Inflammatory macrophage (primary cell): ENCODE data around the gene SMARCA2.

Experiments used
- DNase-seq, 2 donors: peaks; one replicate each; pipeline ENCODE4 v3.0.0-alpha.2; 2020 to 2022

The SMARCA2 gene

GRCh38 chr9:2096376-2096970 lies 81.3 kb downstream of the SMARCA2 start:
- no peak for DNase-seq

DNA sequence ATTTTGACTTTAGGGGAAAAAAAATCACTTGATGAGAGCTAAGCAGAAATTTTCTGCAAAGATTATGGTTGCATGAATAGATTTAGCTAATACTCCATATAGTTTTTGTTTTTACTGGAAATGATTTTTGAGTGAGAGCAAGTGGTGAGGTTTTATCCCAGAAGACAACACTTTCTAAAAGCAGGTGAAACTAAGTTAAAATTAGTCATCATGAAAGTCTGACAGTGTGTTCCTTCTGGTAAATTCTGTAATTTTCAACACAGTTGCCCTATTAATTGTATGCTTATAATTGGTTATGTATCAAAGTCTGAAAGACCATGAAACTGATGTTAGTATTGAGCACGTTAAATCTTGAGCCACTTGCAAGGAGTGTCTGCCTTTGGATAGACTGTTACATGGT lies 91.5 kb downstream of the SMARCA2 start:
- no peak for DNase-seq

- no peak for DNase-seq
Measured at GRCh38 chr9:2107906-2108451, 92.8 kb downstream of the SMARCA2 start.

- no peak for DNase-seq
Measured at GRCh38 chr9:2109069-2109650, 94.0 kb downstream of the SMARCA2 start.

DNA sequence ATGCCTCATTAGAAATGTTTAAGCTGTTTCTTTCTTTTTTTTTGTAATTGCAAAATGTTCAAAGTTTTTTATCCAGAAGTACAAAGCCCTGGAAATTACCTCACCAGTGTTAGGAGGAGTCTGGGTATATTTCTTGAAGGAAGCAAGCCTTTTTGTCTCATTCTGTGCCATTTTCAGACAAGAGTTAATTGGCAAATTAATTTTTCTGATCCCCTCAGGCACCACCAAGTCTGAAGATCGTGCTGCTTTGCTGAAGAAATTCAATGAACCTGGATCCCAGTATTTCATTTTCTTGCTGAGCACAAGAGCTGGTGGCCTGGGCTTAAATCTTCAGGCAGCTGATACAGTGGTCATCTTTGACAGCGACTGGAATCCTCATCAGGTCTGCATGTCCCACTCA lies 94.9 kb downstream of the SMARCA2 start:
- DNase-seq, result no peak

GRCh38 chr9:2116073-2116472 lies 100.9 kb downstream of the SMARCA2 start:
- DNase-seq, result peak; percentile 9 to 10

- no peak for DNase-seq
Measured at GRCh38 chr9:2117527-2117926, 102.4 kb downstream of the SMARCA2 start.

DNA sequence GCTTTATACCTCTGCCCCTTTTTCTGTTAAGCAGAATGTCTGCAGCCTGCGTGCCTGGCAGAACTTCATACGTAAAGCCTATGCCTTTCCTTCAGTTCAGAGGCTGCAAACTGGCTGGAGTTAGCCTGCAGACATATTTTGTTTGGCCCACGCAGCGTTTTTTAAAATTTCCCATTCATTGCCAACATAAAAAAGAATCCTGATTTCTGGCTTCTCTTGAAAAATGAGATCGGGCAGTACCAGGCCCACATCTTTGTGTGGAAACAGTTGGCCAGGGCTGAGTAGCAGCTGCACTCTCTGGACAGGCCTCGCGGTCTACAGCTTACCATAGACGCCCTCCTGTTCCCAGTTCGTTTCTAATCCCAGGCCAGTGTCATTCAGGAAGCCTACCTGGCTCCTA lies 104.4 kb downstream of the SMARCA2 start:
- no peak for DNase-seq

GRCh38 chr9:2120926-2121689 lies 106.0 kb downstream of the SMARCA2 start:
- no peak for DNase-seq

DNA sequence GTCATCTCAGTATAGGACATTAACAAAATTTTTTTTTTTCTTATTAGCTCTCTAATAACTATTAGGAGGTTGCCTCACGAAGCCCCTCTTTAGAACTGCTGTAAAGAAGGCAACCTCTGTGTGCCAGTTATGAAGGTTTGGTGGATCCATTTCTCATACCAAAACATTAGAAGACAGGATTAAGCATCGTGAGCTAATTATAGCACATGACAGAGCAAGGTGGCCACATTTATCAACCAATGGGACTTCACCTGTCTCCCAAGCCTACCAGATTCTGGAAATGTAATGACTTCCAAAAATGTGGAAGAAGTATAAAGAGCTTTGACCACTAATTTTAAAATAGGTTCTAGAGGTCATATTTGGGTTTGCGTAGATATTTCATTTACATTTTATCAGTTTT lies 107.2 kb downstream of the SMARCA2 start:
- DNase-seq, result no peak

DNA sequence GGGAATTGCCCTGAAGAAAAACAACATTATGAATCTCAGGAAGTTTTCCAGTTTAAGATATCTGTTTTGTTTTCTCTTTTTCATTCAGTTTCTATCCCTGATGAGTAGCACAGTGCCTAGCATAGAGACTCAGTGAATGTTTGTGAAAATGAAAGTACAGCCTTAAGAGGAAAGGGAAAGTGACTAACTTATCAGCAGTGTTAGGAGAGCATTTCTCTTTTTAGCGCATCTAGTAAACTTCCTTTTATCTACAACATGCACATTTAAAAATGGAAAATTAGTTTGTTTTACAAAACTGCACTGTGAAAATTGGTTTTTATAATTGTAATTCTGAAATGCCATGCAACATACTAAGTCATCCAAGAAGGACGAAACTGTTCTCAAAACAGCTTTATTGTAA lies 110.8 kb downstream of the SMARCA2 start:
- peak; percentile 4 to 40 for DNase-seq

DNA sequence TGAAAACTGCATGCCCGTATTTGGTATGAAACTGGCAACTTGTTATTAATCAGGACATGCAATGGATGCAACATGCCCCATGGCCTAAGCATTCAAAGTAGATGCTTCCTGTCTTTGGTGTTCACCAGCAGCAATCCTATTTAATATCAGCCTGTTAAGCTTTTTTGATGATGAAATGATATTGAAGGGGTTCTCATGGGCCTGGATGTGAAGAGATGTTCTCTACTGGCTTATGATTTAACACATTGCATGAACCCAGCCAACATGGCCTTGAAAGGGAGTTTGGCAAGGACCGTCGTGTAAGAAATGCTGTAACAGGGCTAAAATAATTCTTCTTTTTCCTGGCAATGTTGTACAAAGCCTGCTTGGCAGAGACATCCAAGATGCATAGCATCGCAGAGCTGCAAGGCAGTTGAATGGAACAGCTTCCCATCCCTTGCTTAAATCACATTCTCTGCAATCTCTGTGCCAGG lies 111.2 kb downstream of the SMARCA2 start:
- DNase-seq, result no peak

DNA sequence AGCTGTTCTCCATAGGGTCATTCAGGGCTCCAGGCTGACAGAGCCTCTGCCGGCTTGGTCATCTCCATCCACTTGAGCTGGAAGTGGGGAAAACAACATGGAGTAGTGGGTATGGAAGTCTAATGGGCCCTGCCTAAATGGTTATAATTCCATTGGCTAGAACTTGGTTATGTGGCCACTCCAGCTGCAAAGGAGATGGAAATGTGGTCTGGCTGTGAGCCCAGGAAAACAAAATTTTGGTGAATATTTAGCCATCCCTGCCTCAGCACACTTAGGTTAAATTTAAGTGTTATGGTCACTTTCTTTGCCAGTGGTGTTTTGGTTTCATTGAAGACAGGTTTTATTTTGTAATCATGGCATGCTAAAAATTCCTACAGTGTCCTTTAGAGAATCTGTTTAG lies 112.3 kb downstream of the SMARCA2 start:
- DNase-seq, result no peak

DNA sequence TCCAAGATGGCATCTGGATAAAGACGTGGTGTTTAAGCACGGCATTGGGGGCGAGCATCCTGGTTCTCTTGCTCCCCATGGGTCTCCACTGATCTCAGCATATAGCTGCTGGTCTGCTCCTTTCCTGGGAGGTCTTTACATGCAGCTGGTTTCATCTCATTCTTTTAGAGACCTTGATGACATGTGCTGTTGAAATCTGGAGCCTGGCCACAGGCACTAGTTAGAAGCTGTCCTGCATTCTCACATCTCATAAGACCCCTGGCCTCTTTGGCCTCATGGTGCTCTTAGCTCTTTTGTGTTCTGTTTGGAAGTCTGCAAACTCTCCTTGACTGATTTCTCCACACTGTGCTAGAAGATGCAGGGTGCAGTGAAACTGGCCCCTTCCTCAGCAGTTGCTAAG lies 113.0 kb downstream of the SMARCA2 start:
- DNase-seq, result no peak

DNA sequence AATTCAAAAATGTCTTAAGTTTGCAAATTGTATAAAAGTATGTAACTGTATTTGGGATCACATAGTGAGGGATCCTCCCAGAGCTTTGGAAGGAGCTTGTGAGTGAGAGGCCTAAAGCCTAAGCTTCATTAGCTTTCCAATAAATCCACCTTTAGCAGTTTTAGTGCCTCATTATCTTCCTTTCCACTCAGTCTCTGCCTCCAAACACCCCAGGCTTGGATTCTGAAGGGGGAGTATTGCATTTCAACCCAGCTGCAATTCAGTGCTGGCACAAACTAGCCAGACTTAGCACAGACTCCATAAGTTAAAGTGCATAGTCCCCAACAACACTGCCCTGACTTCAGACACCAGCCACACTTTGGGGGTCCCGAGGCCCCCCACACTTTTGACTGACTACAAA lies 113.5 kb downstream of the SMARCA2 start:
- DNase-seq, result no peak

GRCh38 chr9:2130941-2131340 lies 115.8 kb downstream of the SMARCA2 start:
- no peak for DNase-seq

DNA sequence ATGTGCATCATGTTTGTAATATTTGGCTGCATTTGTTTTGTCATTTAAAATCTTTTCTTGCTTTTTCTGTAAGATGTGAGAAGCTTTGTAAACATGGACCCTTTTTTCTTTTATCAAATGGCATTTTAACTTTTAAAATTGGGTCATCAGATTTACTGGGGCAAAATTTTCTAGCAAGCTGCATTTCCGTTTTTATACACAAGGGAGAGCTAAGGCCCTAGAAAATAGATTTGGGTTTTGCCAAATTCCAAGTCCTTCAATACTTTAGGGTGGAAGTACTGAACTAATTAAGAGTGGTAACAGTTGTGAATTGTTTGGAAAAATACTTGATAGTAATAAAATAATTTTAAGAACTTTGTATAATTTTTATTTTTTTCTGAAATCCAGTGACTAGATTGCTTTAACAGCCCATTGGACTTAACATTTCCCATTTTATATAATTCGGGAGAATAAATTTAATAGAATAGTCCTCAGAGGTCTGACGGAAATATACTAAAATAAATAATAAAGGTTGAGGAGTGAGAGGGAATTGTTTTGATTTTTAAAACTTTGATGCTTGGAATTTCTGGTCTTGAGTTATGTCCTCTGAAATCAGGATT lies 117.4 kb downstream of the SMARCA2 start:
- DNase-seq, result peak; percentile 16 to 38

DNA sequence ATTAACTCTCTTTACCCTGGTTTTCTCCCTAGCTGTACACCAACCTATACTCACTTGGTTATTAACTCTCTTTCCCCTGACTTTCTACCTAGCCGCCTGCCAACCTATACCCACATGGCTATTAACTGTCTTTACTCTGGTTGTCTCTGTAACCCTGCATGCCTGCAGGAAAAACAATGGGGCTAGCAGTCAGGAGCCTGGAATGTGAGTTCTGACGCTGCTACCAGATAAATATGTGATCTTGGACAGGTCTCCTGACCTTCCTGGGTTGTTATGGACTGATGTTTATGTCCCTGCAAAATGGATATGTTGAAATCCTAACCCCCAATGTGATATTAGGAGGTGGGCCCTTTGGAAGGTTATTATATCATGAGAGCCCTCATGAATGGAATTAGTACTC lies 119.2 kb downstream of the SMARCA2 start:
- DNase-seq, result no peak

GRCh38 chr9:2138646-2139045 lies 123.5 kb downstream of the SMARCA2 start:
- peak; percentile 9 to 23 for DNase-seq

- DNase-seq, result no peak
Measured at GRCh38 chr9:2140600-2141223, 125.6 kb downstream of the SMARCA2 start.

- no peak for DNase-seq
Measured at GRCh38 chr9:2142212-2142611, 127.1 kb downstream of the SMARCA2 start.

DNA sequence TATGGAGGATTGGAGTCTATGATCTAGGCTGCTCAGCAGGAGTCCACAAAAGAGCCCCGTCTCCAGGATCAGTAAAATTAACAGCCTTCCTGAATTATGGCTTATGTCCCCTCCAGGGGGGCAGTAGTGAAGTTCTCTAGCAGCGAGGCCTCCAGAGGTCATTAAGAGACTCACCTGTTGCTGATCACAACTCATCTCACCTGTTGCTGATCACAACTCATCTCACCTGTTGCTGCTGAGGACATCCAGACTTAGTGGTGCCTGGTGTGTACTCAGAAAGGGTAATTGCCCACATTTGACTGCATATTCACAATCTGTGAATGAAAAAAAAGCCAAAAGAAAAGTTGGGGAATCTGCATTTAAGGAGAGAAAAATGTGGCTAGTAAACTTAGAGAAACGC lies 129.5 kb downstream of the SMARCA2 start:
- no peak for DNase-seq

DNA sequence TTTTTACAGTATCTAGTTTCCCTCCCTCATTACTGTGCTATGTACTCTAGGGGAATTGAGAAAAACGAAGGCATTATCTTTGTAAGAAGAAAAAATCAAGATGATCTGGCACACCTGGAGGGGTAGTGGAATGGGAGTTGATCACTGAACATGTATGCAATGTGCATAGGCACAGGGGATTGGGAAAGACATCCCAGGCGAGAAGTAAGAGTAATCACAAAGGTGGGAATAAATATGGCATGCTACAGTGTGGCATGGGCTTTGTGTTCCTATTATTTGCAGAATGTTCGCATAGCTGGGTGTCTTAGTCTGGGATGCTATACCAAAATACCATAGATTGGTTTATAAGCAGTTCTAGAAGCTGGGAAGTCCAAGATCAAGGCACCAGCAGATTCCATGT lies 130.6 kb downstream of the SMARCA2 start:
- DNase-seq, result no peak
